HepG2 (cell line): Measurements from ENCODE around the gene CSF3R.
"Not testable (repeated sequence)": the region's sequence is repeated elsewhere in the genome, so short reads cannot be mapped to it uniquely, and the experiment has no call there.

Source experiments
- ATF2 ChIP-seq: sonication (generic); formaldehyde crosslinking; IDR thresholded peaks from 2 replicates; pipeline ENCODE4 v1.4.0; 2020; ENCODE audit warnings: missing genetic modification reagents
- BRCA1 ChIP-seq: sonication (generic); formaldehyde crosslinking; IDR thresholded peaks from 2 replicates; pipeline ENCODE4 v1.4.0; 2020; ENCODE audit warnings: missing genetic modification reagents
- CREB1 ChIP-seq, 2 experiments: fragments of 450-650 bp in 1 of 2; IDR thresholded peaks; 2 replicates each; pipeline ENCODE4 v1.6.1; 2016 to 2017; ENCODE audit warnings: control low read depth in 1 of 2, mild to moderate bottlenecking in 1 of 2, missing compliant biosample characterization in 1 of 2, missing genetic modification characterization in 1 of 2
- CTCF ChIP-seq: sonication (generic); formaldehyde crosslinking; IDR thresholded peaks from 2 replicates; pipeline ENCODE4 v1.5.0; 2020; ENCODE audit warnings: mild to moderate bottlenecking, missing genetic modification reagents, moderate library complexity
- ELK4 ChIP-seq: sonication (generic); formaldehyde crosslinking; IDR thresholded peaks from 2 replicates; pipeline ENCODE4 v1.9.0; 2021; ENCODE audit warnings: missing genetic modification reagents, borderline replicate concordance
- GTF2F1 ChIP-seq: fragments of 150-350 bp; IDR thresholded peaks from 2 replicates; pipeline ENCODE4 v1.6.1; 2014; ENCODE audit warnings: low read length
- MAZ ChIP-seq, 2 experiments: sonication (generic) in 1 of 2; formaldehyde crosslinking in 1 of 2; IDR thresholded peaks; 2 replicates each; pipeline versions ENCODE4 v1.5.0 to v1.6.1; 2012 to 2020; ENCODE audit warnings: low read depth in 2 of 2, mild to moderate bottlenecking in 2 of 2, borderline replicate concordance in 1 of 2, improper control_type of control experiment in 1 of 2, low read length in 1 of 2, missing genetic modification reagents in 1 of 2, moderate library complexity in 1 of 2
- NFATC3 ChIP-seq: sonication (generic); formaldehyde crosslinking; IDR thresholded peaks from 2 replicates; pipeline ENCODE4 v1.5.1; 2020; ENCODE audit warnings: mild to moderate bottlenecking, missing genetic modification reagents
- NR2C2 ChIP-seq: sonication (generic); formaldehyde crosslinking; IDR thresholded peaks from 2 replicates; pipeline ENCODE4 v1.4.0; 2020; ENCODE audit warnings: missing genetic modification reagents, mild to moderate bottlenecking, moderate library complexity, borderline replicate concordance
- POLR2G ChIP-seq: fragments of 200-400 bp; formaldehyde crosslinking; IDR thresholded peaks from 2 replicates; pipeline ENCODE4 v1.6.1; 2018; ENCODE audit warnings: mild to moderate bottlenecking, low read depth, low read length, moderate library complexity
- SMC3 ChIP-seq: IDR thresholded peaks from 2 replicates; pipeline ENCODE4 v1.6.1; 2011; ENCODE audit warnings: low read length, improper control_type of control experiment
- ZNF136 ChIP-seq: sonication (generic); formaldehyde crosslinking; IDR thresholded peaks from 2 replicates; pipeline ENCODE4 v1.8.1; 2022; ENCODE audit warnings: low read depth, mild to moderate bottlenecking, moderate library complexity, missing genetic modification reagents
- ZNF20 ChIP-seq: sonication (generic); formaldehyde crosslinking; IDR thresholded peaks from 2 replicates; pipeline ENCODE4 v1.4.0; 2020; ENCODE audit warnings: mild to moderate bottlenecking, moderate library complexity, missing genetic modification reagents
- ZNF501 ChIP-seq: sonication (generic); formaldehyde crosslinking; IDR thresholded peaks from 2 replicates; pipeline ENCODE4 v1.5.1; 2020; ENCODE audit warnings: mild to moderate bottlenecking, moderate library complexity, missing genetic modification reagents

- not testable (repeated sequence) for TF ChIP-seq CTCF; ZNF20 (CRISPR knock-in tag); MAZ (IDR thresholded peaks at IDR 0.05; ENCODE audit: borderline replicate concordance, low read depth, low read length); MAZ (CRISPR knock-in tag; IDR thresholded peaks at IDR 0.05; ENCODE audit: low read depth); ATF2 (CRISPR knock-in tag); SMC3; NR2C2 (CRISPR knock-in tag); ELK4 (CRISPR knock-in tag); POLR2G; BRCA1 (CRISPR knock-in tag); ZNF136 (CRISPR knock-in tag); NFATC3 (CRISPR knock-in tag); ZNF501 (CRISPR knock-in tag); CREB1 (IDR thresholded peaks at IDR 0.05); CREB1 (CRISPR knock-in tag; IDR thresholded peaks at IDR 0.05); GTF2F1
Observed at GRCh38 chr1:36489258-36490051, 6.7 kb upstream of the CSF3R start.
